Measurements from ENCODE around the gene ANKRD63.

Gene ANKRD63

DNA sequence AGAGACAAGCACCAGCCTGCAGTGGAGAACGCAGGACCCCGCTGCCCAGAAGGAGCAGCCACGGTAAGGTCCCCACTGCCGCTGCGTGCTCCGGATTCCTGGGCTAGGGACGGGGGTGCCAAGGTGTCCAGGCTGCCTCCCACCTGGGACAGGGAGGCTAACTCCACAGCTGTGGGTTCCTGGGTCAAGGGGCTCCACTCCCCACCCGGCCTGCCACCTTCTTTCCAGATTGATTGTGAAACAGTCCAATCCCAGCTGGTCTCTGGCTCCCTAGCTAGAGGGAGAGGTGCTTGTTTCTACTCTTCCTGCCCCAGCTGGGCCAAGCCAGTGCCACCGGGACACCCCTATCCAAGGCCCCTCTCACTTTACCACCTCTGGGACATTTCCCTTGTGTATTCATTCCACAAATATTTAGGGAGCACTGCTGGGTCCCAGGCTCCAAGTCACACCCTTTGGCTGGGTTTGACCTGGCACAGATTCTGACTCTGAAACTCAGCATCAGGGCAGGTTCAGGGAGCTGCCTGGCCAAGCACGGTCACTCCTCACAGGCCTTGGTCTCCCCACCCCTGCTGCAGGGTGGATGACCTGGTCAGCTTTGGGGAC is 42.1 kb downstream of the ANKRD63 start:
- no peak for DNase-seq

DNA sequence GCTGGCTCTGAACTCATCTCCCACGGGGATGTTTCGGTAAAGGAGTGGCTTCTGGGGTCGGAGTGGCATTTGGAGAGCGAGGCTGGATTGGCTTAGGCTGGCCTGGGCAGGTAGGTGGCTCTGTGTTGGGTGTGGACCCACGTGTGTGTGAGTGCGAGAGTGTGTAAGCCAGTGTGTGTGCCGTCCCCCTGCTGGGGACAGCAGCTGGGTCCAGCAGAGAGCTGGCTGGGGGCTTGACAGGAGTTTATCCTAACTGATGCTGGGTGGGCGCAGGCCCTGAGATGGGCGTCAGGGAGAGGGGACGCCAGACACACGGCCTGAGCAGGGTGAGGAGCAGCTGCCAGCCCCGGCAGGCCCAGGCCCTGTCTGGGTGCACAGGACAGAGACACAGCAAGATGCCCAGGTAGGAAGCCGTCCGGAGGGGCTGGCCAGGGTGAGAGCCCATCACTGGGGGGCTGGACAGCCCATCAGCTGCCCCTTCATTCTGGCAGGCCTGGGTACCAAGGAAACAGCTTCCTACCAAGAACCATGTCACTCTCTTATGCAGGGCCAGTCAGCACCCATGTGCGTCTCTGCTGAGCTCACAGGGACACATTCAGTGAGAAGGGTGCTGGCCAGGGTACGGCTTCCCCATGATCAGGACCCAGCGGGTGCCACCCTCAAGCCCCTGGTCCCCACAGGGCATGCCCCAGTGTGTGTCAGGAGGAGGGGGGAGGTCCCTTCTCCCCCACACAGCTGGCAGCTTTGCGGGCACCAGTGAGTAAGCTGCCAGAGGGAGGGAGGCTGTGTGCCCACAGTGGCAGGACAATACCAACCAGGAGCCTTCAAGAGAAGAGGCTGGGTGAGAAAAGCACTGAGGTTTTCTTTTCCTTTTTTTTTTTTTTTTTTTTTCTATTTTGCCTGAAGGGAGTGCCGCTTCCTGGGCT is 42.9 kb downstream of the ANKRD63 start:
- DNase-seq, result no peak

DNA sequence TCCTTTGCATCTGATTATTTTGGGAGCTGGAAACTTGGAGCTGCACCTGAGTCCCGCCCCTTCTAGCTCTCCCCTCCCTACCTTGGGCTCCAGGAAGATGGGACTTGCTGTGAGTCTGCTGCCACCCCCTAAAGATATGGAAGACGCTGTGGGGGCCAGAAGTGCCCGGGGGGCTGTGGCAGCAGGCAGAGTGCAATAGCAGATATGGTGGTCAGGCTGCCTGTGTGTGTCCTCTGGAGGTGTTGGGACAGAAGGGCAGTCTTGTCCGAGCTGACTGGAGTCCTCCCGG is 43.5 kb downstream of the ANKRD63 start:
- DNase-seq, result no peak

DNA sequence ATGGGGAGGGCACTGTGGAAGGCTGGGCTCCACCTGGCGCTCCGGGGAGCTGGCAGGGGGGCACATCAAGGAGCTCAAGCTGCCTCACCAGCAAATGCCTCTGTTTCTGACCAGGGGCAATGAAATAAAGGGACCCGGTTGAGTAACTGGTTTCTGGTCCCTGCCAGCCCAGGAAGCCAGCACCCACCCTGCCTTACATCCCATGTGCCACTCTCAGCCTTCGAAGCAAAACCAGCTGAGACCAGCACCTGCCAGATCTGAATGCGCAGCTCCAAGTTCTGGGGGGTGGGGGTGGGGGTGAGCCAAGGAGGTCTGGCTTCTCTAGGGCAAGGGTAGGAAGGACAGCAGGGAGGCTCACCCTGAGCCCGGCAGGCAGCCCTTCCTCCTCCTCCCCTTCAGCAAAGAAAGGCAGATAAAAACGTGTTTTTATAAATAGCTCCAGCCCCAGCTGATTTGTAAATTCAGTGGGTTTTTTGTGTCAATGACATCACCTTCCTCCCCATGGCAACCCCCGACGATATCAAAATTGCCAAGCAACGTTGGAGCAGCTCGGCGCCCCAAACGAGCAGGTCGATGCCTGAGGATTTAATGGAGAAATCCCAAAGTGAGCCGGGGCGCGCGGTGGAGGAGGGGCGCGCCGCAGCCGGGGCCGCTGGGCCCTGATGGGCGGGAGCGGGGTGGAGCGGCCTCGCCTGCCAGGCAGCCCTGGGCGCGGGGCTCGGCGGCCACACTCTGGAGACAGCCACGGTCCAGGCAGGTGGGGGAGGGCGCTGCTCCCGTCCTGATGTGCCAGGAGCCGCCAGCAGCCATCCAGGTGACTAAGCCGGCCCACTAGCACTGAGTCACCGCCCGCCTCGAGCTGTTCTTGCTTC is 44.1 kb downstream of the ANKRD63 start, which contains the start of gene PAK6:
PAK6 (plus strand) TSS at position 532 of the 872 bp plus-strand sequence. CDS start 25,723 bp downstream, outside the sequence.
- DNase-seq, result no peak

DNA sequence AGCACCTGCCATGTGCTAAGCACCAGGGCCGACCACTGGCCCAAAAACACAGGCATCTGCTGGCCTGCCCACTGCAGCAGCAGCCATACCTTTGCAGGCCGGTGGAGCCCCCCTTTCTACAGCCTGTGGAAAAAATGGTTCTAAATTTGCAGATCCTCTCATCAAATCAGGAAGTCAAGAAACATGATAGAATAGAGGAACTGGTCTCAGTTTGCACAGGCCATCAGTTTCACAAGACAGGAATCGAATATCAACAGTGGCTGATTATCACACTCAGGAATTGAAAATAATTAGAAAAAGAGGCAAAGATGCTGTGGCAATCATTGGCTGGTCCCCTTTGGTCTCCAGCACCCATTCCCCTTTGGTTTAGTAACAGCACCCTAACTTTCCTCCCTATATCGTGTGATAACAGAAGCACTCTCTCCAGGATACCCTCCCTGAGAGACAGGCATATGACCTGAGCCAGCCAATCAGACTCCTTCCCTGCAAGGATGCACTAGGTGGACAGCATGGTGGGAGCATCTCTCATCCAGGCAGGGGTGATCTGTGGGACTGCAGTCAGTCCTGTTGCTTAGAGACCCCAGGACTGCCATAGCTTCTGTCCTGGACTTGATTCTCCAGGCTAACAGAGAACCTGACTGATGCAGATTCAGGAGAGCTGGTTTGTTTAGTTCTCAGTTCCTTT is 47.5 kb downstream of the ANKRD63 start:
- no peak for DNase-seq

DNA sequence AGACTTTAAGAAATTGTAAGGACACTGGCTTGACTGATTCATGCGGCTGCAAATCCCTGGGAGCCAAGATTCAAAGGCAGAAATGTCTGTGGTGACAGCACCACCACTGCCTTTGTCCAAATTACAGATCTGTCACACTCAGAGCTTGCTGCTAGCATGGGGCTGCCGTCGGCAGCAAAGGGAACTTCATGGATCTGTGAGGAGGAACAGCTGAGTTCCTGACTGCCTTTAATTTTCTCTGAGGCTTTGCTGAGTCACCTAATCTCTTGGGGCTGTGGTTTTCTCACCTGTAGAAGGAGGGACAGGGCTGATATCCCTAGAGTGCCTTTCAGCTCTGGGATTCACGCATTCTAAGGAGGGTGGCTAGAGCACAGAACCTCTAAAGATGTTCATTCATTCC is 48.1 kb downstream of the ANKRD63 start:
- no peak for DNase-seq

DNA sequence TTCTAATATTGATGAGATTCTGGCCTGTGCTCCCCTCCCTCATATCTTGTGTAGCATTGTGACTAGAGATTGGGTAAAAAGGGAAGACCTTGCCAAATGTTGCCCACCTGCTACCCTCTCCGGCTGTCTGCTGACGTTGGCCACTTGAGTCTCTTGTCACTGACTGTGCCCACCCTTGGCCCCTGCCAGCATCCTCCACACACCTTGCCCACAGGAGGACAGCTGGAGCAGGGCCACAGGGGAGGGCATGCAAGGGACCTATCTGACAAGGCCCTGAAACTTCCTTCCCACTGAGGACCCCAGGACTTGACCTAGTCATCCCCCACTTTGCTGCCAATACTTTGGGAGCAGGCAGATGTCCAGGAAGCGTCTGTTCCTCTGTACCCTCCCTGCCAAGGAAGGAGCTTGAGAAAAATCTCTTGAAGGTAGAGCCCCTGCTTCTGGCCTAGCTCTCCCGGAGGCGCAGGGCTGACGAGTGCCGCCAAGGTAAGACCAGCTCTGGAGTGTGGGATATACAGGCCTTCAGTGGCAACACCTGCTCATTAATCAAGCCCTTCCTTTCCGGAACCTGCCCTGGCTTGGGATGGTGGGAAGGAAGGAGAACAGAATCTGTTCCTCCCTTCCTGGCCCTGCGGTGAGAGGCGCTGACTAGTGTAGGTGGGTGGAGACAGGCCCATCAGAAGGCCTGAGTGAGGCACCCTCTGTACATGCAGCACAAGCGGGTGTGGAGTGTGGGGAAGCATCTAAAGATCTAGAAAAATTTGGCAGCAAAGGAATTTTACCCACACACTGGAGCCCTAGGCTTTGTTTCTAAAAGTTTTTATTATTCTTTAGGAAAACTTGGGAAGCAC is 48.9 kb downstream of the ANKRD63 start:
- DNase-seq, result no peak

DNA sequence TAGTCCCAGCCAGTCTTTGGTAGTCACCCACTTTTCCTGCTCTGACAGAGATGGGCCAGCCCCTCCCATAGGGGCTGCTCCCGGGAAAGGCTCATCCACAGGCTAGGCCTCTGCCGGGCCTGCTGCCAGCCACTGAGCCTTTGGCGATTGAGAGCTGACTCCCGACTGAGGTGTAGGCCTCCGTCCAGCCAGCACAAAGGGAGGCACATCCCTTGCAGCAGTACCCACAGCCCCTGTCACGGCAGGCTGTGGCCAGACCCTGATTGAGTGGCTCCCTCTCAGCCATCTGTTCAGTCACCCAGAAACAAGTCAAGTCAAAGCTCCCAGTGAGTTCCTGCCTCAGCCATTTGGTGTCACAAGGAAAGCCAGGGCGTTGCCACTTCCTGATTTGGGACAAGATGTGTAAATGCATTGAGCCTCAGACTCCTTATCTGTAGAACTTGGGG is 50.2 kb downstream of the ANKRD63 start:
- DNase-seq, result no peak
